GM15510 (cell line): ENCODE data around the gene EEF2.

Source experiments
- POLR2A ChIP-seq: IDR thresholded peaks from 3 replicates; pipeline ENCODE4 v1.6.1; 2011; ENCODE audit warnings: borderline replicate concordance; ENCODE audit not compliant: insufficient read length; ENCODE audit errors: extremely low read depth

EEF2 gene

DNA sequence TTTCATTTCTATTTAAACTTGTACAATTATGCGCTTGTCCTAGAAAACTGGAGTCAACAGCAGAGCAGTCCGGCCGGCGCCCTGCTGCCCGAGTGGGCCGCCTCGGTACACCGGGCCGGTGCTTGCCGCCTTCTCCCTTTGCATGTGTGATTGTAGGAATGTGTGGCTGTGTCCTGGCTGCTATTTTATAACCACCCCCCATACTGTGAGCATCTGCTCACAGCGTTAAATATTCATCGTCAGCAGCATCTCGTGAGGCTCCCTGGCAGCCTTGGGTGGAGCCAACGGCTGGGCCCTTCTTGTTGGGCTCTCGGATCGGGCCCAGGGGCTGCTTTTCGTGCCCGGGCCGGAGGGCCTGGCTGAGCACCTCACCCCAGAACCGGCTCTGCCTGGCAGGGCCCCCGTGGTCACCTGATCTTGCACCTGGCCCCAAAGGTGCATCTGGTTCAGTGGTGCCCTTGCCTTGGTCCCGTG, 32.9 kb upstream of the EEF2 start:
- no peak for TF ChIP-seq POLR2A

- TF ChIP-seq POLR2A: no peak
Measured at GRCh38 chr19:4016903-4017638, 31.8 kb upstream of the EEF2 start.

DNA sequence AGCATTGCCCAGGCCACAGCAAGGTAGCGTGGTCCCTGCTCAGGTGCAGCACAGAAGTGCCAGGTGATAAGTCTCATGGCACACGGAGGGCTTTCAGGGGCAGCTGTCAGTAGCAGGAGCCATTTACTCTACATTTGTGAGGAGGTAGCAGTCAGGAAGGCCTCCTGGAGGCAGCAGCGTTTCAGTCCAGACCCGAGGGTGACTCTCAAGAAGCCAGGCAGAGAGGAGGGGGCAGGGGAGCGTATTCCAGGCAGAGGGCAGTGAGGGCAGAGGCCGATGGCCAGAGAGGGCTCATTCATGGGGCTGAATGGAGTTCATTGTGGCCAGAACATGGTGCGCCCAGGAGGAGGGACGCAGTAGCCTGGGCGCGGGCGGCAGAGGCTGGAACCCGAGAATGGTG, 31.2 kb upstream of the EEF2 start:
- no peak for TF ChIP-seq POLR2A

DNA sequence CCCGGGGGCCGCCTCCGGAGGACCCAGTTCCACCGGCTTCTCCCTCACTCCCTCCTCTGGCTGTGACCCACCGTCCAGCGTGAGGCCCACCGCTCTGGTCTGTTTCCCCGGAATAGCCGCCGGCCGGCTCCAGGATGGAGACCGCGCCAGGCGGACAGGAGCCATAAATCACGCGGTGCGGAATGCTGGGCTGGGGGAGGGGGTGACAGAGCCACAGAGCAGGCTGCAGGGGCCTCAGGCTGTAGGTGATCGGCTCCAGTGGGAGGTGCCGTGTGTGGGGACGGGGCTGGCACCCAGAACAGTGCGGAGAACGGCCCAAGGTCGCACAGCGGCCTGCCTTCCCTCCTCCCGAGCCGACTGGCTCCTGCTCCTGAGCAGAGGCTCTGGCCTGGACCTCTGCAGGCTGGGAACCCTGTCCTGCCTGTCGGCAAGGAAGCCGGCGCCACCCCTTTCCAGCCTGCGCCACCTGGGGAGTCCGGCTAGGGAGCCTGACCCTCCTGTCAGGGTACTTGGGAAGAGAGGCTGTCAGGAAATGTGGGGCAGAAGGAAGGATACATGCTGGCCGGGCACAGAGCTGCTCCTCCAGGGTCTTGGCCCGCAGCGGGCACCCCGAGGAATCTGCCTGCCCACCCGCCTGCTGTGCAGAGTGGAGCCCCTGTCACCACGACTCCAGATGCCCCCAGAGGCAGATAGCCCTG, 30.6 kb upstream of the EEF2 start:
- no peak for TF ChIP-seq POLR2A

DNA sequence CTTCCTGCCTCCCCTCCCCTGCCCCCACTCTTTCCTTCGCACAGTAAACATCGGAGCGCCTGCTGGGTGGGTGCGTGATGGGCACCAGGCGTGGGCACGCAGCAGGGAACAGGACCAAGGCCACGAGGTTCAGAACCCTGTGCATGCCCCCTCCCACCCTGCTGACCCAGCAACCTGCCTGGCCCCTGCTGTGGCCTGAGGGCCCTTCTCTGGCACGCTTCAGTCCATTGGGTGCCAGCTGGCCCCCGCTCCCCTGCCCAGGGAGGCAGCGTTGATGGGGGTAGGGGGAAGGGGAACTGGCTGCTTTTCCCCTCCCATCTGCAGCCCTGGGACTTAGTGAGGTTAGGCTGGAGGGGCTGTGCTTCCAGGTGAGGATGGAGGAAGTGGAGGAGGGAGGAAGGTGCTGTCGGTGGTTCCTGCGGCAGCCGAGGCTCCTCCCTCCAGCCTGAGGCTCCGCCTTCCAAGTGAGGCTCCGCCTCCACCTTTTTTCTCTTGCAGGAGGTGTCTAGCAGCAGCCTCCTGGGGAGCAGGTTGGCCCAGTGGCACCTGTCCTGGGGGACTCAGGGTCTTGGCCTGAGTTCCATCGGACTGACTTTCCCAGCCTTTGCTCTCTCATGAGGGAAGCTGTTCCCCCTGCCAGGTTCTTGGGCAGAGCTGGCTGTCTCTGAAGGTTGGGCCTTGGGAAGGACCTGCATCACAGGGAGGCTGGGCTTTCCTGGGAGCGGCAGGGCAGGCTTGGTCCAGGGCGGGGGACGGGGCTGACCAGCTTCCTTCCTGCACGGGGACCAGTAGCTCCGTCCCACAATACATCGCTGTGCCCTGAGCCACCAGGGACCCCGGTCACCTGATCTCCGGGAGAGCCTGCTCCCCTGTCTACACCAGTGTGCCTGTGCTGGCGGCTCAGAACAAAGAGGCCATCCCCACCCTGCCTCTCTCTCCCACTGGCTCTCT, 29.6 kb upstream of the EEF2 start:
- TF ChIP-seq POLR2A: no peak

GRCh38 chr19:4013886-4014540, 28.8 kb upstream of the EEF2 start:
- no peak for TF ChIP-seq POLR2A

- no peak for TF ChIP-seq POLR2A
Measured at GRCh38 chr19:4012975-4013634, 27.8 kb upstream of the EEF2 start.

- TF ChIP-seq POLR2A: no peak
Measured at GRCh38 chr19:4012092-4012974, 27.1 kb upstream of the EEF2 start.

DNA sequence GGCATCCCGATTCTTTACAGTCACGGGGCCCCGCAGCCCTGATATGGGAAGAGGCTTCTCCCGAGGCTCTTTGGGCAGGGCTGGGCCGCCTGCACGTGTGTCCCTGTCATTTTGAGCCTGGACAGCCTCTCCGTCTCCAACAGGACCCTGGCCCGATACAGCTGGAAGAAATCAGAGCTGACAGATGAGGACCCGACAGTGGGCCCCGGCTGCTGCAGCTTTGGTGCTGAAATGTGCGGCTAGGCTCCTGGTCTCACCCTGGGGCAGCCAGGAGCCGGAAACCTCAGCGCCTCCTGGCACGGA, 25.5 kb upstream of the EEF2 start:
- no peak for TF ChIP-seq POLR2A

DNA sequence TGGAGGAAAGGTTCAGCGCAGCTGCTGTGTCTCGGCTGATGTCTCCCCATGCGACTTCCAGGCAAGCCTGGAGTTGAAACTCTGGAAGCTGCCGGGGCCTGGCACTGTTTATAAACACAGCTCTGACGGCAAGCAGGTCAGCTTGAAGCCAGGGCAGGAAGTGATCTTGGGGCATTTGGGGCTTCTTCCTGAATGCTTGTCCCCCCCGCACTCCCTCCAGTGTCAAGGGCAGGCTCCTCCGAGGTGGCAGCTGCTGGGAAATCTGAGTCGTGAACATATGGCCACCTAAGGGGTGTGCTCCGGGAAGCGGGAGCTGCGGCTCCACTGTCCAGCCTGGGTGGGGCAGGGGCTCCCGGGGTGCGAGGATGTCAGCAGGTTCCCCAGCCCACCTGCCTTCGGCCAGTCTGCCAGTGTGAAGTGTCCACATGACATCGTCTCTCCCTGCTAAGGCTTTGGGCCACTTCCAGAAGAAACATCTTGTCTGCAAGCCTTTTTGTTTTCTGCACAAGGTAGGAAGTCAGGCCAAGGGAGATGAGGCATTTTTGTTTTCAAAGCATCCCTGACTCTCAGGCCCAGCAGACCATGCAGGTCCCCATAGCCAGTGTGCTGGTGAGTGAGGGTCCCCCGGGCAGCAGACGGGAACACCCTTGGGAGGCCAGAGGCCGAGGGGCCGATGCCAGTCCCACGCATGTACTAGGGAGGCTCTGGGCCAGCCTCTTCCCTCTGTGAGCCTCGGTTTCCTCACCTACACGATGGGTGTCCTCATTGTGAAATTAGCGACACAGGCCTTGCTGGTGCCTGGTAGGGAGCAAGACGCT, 24.9 kb upstream of the EEF2 start:
- no peak for TF ChIP-seq POLR2A

GRCh38 chr19:4007836-4008539, 22.7 kb upstream of the EEF2 start:
- TF ChIP-seq POLR2A: no peak
